T-helper 17 cell (primary cell): Measurements from ENCODE around the gene CTSC. TPM values are rescaled to one million over a fixed set of nuclear protein-coding genes. Genes with fewer than 3 reads are reported as not detected.

Experiments used
- total RNA-seq, 4 donors: library from RNA in 2 of 4; stranded (reverse) in 2 of 4; gene quantifications; one replicate each; pipeline ENCODE4 v1.2.3 and lab custom pipeline; 2022 to 2026

CTSC gene
- total RNA-seq, 2 donors from 2014 or later, result 52.8 to 69.8 TPM

Other genes starting within 250 kb of the CTSC start
- 1 to 10 TPM; 1.0 to 2.2 TPM for gene RAB38, start 162.3 kb downstream of the CTSC start, total RNA-seq